Breast epithelium (tissue), 4 donors: ENCODE measurements around the gene ZNF787. TPM values are rescaled to one million over a fixed set of nuclear protein-coding genes. Genes with fewer than 3 reads are reported as not detected.
"Not testable (repeated sequence)": the region's sequence is repeated elsewhere in the genome, so short reads cannot be mapped to it uniquely, and the experiment has no call there.

Experiments
- DNase-seq, 2 donors: peaks; one replicate each; pipeline ENCODE4 v3.0.0-alpha.2; 2019; ENCODE audit warnings: low spot score in 2 of 2
- H3K27ac ChIP-seq, 2 donors: fragments of 200-600 bp; sonication (generic) in 1 of 2; one replicate each; pipeline ENCODE4 v1.5.1; 2016 to 2019; ENCODE audit warnings: mild to moderate bottlenecking in 1 of 2
- H3K27me3 ChIP-seq, 2 donors: fragments of 200-600 bp; sonication (generic) in 1 of 2; one replicate each; pipeline versions ENCODE4 v1.5.1 to v1.6.0; 2017 to 2019; ENCODE audit warnings: control low read depth in 1 of 2, mild to moderate bottlenecking in 1 of 2
- H3K36me3 ChIP-seq: fragments of 200-600 bp; one replicate; pipeline ENCODE4 v1.5.1; 2019
- H3K4me1 ChIP-seq, 2 donors: fragments of 200-600 bp; sonication (generic); one replicate each; pipeline ENCODE4 v1.5.1; 2016 to 2019; ENCODE audit warnings: control low read depth in 1 of 2
- H3K4me3 ChIP-seq, 3 donors: fragments of 200-600 bp; sonication (generic); 1 replicate in 2 of 3; 2 replicates in 1 of 3; pipeline ENCODE4 v1.5.1; 2016 to 2019; ENCODE audit warnings: mild to moderate bottlenecking in 3 of 3, moderate library complexity in 2 of 3
- H3K9me3 ChIP-seq, 2 donors: fragments of 200-600 bp; sonication (generic) in 1 of 2; one replicate each; pipeline ENCODE4 v1.5.1; 2016 to 2019; ENCODE audit warnings: control low read depth in 1 of 2
- POLR2A ChIP-seq: fragments of 450-650 bp; IDR thresholded peaks from one replicate; pipeline ENCODE4 v1.6.1; 2016; ENCODE audit warnings: antibody characterized with exemption, mild to moderate bottlenecking, moderate library complexity
- POLR2AphosphoS5 ChIP-seq, 3 donors: sonication (generic); formaldehyde crosslinking; IDR thresholded peaks; one replicate each; pipeline ENCODE4 v1.6.1; 2017; ENCODE audit warnings: antibody characterized with exemption in 3 of 3
- intact Hi-C: fragments of 100-400 bp; cut with DNase I; formaldehyde crosslinking; loops from one replicate; pipeline ENCODE4 v1.15.1; 2023; ENCODE audit warnings: low total_unique reads
- total RNA-seq, 3 donors: library from RNA; depleted of rRNA; stranded (reverse); fragments of >200 nt; gene quantifications; one replicate each; pipeline ENCODE4 v1.1.0, GENCODE V29; 2016
- TF ChIP-seq, protein P1 (sequence below), 3 donors: fragments of 450-650 bp; IDR thresholded peaks; one replicate each; pipeline ENCODE4 v1.5.1; 2016 to 2017; ENCODE audit warnings: antibody characterized with exemption in 3 of 3, mild to moderate bottlenecking in 3 of 3, moderate library complexity in 3 of 3

The ZNF787 gene
- total RNA-seq, 3 donors from 2014 or later = 10.2 to 11.1 (median 10.4) TPM

GRCh38 chr19:56106993-56107392 is 14.1 kb downstream of the ZNF787 start:
- TF ChIP-seq POLR2A = no peak
- TF ChIP-seq, protein P1, sequence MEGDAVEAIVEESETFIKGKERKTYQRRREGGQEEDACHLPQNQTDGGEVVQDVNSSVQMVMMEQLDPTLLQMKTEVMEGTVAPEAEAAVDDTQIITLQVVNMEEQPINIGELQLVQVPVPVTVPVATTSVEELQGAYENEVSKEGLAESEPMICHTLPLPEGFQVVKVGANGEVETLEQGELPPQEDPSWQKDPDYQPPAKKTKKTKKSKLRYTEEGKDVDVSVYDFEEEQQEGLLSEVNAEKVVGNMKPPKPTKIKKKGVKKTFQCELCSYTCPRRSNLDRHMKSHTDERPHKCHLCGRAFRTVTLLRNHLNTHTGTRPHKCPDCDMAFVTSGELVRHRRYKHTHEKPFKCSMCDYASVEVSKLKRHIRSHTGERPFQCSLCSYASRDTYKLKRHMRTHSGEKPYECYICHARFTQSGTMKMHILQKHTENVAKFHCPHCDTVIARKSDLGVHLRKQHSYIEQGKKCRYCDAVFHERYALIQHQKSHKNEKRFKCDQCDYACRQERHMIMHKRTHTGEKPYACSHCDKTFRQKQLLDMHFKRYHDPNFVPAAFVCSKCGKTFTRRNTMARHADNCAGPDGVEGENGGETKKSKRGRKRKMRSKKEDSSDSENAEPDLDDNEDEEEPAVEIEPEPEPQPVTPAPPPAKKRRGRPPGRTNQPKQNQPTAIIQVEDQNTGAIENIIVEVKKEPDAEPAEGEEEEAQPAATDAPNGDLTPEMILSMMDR (IDR thresholded peaks at IDR 0.05) = no peak
- TF ChIP-seq POLR2AphosphoS5 (IDR thresholded peaks at IDR 0.05) = no peak
- Histone ChIP-seq H3K27me3 (no peaks in the 10 kb centered on the region), H3K4me3 (no peak overlapping the region), H3K27ac (peak overlapping the region in 1 of 2 donors; percentile 50), H3K36me3 (no peaks in the 10 kb centered on the region), H3K4me1 (peaks cover 5 to 34% of the 10 kb centered on the region in 2 donors), H3K9me3 (no peaks in the 10 kb centered on the region)
- no peak for DNase-seq
- intact Hi-C loops = no loop called here

GRCh38 chr19:56106397-56106849 is 14.7 kb downstream of the ZNF787 start:
- Histone ChIP-seq H3K27ac (peak overlapping the region; percentile 82 to 86), H3K36me3 (no peaks in the 10 kb centered on the region), H3K4me3 (peak overlapping the region in 1 of 3 donors; percentile 53), H3K4me1 (peaks cover 5 to 28% of the 10 kb centered on the region in 2 donors), H3K9me3 (no peaks in the 10 kb centered on the region), H3K27me3 (no peaks in the 10 kb centered on the region)
- DNase-seq = no peak
- TF ChIP-seq, protein P1 (IDR thresholded peaks at IDR 0.05) = no peak
- TF ChIP-seq POLR2AphosphoS5 (IDR thresholded peaks at IDR 0.05) = no peak
- TF ChIP-seq POLR2A = no peak
- intact Hi-C loops = no loop called here

DNA sequence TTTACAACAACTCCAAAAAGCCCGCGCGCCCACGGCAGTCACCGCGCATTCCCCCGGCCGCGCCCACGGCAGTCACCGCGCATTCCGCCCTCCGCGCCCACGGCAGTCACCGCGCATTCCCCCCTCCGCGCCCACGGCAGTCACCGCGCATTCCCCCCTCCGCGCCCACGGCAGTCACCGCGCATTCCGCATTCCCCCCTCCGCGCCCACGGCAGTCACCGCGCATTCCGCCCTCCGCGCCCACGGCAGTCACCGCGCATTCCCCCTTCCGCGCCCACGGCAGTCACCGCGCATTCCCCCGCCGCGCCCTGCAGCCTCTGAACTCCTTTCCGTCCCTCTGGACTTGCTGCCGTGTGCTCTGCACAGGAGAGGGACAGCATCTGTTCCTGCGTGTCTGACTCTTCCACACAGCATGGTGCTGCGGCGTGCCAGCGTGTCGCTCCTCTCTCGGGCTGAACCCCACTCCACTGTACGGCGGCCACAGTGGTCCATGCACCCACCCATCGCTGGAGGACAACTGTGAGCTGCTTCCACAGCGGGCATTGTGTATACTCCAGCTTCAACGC is 15.2 kb downstream of the ZNF787 start:
- Histone ChIP-seq H3K4me3 (peak overlapping the region in 2 of 3 donors; percentile 21 to 53), H3K4me1 (peaks cover 3 to 23% of the 10 kb centered on the region in 2 donors), H3K27ac (peak overlapping the region; percentile 82 to 86)
- H3K36me3 ChIP-seq, DNase-seq, H3K27me3 ChIP-seq, intact Hi-C loops, H3K9me3 ChIP-seq: not testable (repeated sequence)

- intact Hi-C loops = no loop called here
- H3K27me3 ChIP-seq = no peaks in the 10 kb centered on the region
- H3K36me3 ChIP-seq = no peaks in the 10 kb centered on the region
- DNase-seq = peak; percentile 89
- H3K9me3 ChIP-seq = no peaks in the 10 kb centered on the region
- H3K4me3 ChIP-seq = peak overlapping the region in 2 of 3 donors; percentile 21 to 53
- peak overlapping the region; percentile 82 to 86 for H3K27ac ChIP-seq
- peak in 2 of 3 donors; percentile 31 to 54 for TF ChIP-seq POLR2AphosphoS5 (IDR thresholded peaks at IDR 0.05)
- TF ChIP-seq POLR2A = no peak
- TF ChIP-seq, protein P1 (IDR thresholded peaks at IDR 0.05) = peak; percentile 63 to 85 (median 78)
- peaks cover 0 to 18% of the 10 kb centered on the region in 2 donors for H3K4me1 ChIP-seq
Measured at GRCh38 chr19:56105090-56105701, 15.9 kb downstream of the ZNF787 start.

GRCh38 chr19:56104423-56104822 is 16.7 kb downstream of the ZNF787 start:
- H3K9me3 ChIP-seq = no peaks in the 10 kb centered on the region
- H3K4me3 ChIP-seq = no peak overlapping the region
- no peaks in the 10 kb centered on the region for H3K36me3 ChIP-seq
- DNase-seq = no peak
- no peak for TF ChIP-seq POLR2AphosphoS5 (IDR thresholded peaks at IDR 0.05)
- TF ChIP-seq, protein P1 (IDR thresholded peaks at IDR 0.05) = no peak
- no peak for TF ChIP-seq POLR2A
- H3K27me3 ChIP-seq = no peaks in the 10 kb centered on the region
- intact Hi-C loops = no loop called here
- H3K4me1 ChIP-seq = peaks cover 0 to 18% of the 10 kb centered on the region in 2 donors
- peak overlapping the region in 1 of 2 donors; percentile 86 for H3K27ac ChIP-seq
